ENCODE results near the gene ZNF79.

ZNF79 gene

DNA sequence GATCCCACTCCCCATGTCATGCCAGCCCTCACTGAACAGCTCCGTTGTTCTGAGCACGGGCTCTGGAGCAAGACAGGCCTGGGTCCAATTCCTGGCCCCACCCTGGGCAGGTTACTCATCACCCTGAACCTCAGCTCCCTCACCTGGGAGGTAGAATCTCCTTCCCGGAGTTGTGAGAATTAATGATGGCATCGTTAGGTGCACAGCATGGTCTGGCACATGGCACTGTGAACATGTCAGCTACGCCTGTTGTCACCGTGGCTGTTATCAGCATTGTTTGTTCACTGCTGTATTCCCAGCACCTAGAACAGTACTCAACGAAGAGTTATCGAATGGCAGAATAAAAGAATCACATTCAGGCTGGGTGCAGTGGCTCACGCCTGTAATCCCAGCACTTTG lies 70.1 kb downstream of the ZNF79 start:
- ATAC-seq = no peak
- TF ChIP-seq ESRRG (CRISPR knock-in tag; IDR thresholded peaks at IDR 0.05) (no peak), ZFP3 (CRISPR knock-in tag; IDR thresholded peaks at IDR 0.05) (no peak), TSHZ2 (CRISPR knock-in tag; IDR thresholded peaks at IDR 0.05) (no peak), PPARA (CRISPR knock-in tag; IDR thresholded peaks at IDR 0.05; ENCODE audit: borderline replicate concordance) (no peak), CSDC2 (CRISPR knock-in tag; IDR thresholded peaks at IDR 0.05) (no peak), ISL1 (CRISPR knock-in tag; IDR thresholded peaks at IDR 0.05) (no peak), GLIS3 (CRISPR knock-in tag; IDR thresholded peaks at IDR 0.05) (no peak), TOX (CRISPR knock-in tag; IDR thresholded peaks at IDR 0.05; ENCODE audit: borderline replicate concordance) (no peak)
- TF ChIP-seq, protein P1, sequence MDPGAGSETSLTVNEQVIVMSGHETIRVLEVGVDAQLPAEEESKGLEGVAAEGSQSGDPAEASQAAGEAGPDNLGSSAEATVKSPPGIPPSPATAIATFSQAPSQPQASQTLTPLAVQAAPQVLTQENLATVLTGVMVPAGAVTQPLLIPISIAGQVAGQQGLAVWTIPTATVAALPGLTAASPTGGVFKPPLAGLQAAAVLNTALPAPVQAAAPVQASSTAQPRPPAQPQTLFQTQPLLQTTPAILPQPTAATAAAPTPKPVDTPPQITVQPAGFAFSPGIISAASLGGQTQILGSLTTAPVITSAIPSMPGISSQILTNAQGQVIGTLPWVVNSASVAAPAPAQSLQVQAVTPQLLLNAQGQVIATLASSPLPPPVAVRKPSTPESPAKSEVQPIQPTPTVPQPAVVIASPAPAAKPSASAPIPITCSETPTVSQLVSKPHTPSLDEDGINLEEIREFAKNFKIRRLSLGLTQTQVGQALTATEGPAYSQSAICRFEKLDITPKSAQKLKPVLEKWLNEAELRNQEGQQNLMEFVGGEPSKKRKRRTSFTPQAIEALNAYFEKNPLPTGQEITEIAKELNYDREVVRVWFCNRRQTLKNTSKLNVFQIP (CRISPR knock-in tag; IDR thresholded peaks at IDR 0.05; ENCODE audit: borderline replicate concordance, low read depth) = no peak

Data from SK-N-SH treated with all-trans-retinoic acid at 6 μM for 48 hours (cell line).